Kidney epithelial cell (primary cell): ENCODE data around the gene POMP. TPM values are rescaled to one million over a fixed set of nuclear protein-coding genes. Genes with fewer than 3 reads are reported as not detected.

ENCODE experiments used
- DNase-seq: peaks from one replicate; pipeline ENCODE4 v3.0.0-alpha.2; 2010; ENCODE audit warnings: low read depth
- H3K27me3 ChIP-seq: 2 replicates; pipeline ENCODE4 v1.6.0; 2011; ENCODE audit warnings: low read length; ENCODE audit not compliant: control insufficient read depth, insufficient read depth
- H3K36me3 ChIP-seq: 2 replicates; pipeline ENCODE4 v1.5.1; 2011; ENCODE audit warnings: low read length; ENCODE audit not compliant: control insufficient read depth, insufficient read depth
- H3K4me3 ChIP-seq: 2 replicates; pipeline ENCODE4 v1.5.1; 2011; ENCODE audit warnings: low read depth, mild to moderate bottlenecking, control low read depth, low read length
- CTCF ChIP-seq: IDR thresholded peaks from 2 replicates; pipeline ENCODE4 v1.5.1; 2011; ENCODE audit warnings: mild to moderate bottlenecking, moderate library complexity, low read length, control low read depth, inconsistent platforms; ENCODE audit not compliant: insufficient read depth, poor library complexity, severe bottlenecking
- total RNA-seq: library from RNA; depleted of rRNA; stranded (reverse); fragments of >200 nt; gene quantifications from 2 replicates; pipeline ENCODE4 v1.2.3, GENCODE V29; 2015

Gene POMP
- total RNA-seq, 1 donor from 2014 or later = 103 TPM

- H3K27me3 ChIP-seq = no peaks in the 10 kb centered on the region
- TF ChIP-seq CTCF = no peak
- no peaks in the 10 kb centered on the region for H3K36me3 ChIP-seq
- no peak overlapping the region for H3K4me3 ChIP-seq
- DNase-seq = no peak
Measured at GRCh38 chr13:28630869-28631268, 28.1 kb upstream of the POMP start.

GRCh38 chr13:28631801-28632200, 27.1 kb upstream of the POMP start:
- H3K4me3 ChIP-seq = no peak overlapping the region
- H3K27me3 ChIP-seq = no peaks in the 10 kb centered on the region
- H3K36me3 ChIP-seq = no peaks in the 10 kb centered on the region
- no peak for DNase-seq
- no peak for TF ChIP-seq CTCF

GRCh38 chr13:28636069-28636468, 22.9 kb upstream of the POMP start:
- no peaks in the 10 kb centered on the region for H3K27me3 ChIP-seq
- H3K4me3 ChIP-seq = no peak overlapping the region
- no peak for DNase-seq
- no peak for TF ChIP-seq CTCF
- no peaks in the 10 kb centered on the region for H3K36me3 ChIP-seq

- peak; percentile 91 for TF ChIP-seq CTCF
- Histone ChIP-seq H3K27me3 (no peaks in the 10 kb centered on the region), H3K36me3 (no peaks in the 10 kb centered on the region), H3K4me3 (no peak overlapping the region)
- peak; percentile 44 for DNase-seq
Measured at GRCh38 chr13:28636677-28637317, 22.1 kb upstream of the POMP start.

- Histone ChIP-seq H3K4me3 (no peak overlapping the region), H3K27me3 (no peaks in the 10 kb centered on the region), H3K36me3 (no peaks in the 10 kb centered on the region)
- no peak for DNase-seq
- no peak for TF ChIP-seq CTCF
Measured at GRCh38 chr13:28637714-28638355, 21.1 kb upstream of the POMP start.

GRCh38 chr13:28638756-28639155, 20.2 kb upstream of the POMP start:
- DNase-seq = no peak
- no peak overlapping the region for H3K4me3 ChIP-seq
- H3K36me3 ChIP-seq = no peaks in the 10 kb centered on the region
- H3K27me3 ChIP-seq = no peaks in the 10 kb centered on the region
- no peak for TF ChIP-seq CTCF
